Karpas-422 (cell line): ENCODE measurements around the gene TRABD2A. TPM values are rescaled to one million over a fixed set of nuclear protein-coding genes. Genes with fewer than 3 reads are reported as not detected.
"Not testable (repeated sequence)": the region's sequence is repeated elsewhere in the genome, so short reads cannot be mapped to it uniquely, and the experiment has no call there.

Experiments
- DNase-seq: peaks from one replicate; pipeline ENCODE4 v3.0.0-alpha.2; 2015
- H2AFZ ChIP-seq: fragments of 200-600 bp; sonication (generic); 2 replicates; pipeline ENCODE4 v1.6.1; 2014; ENCODE audit warnings: antibody characterized with exemption, low read length, mixed read lengths
- H3K27ac ChIP-seq: fragments of 200-600 bp; sonication (generic); 2 replicates; pipeline ENCODE4 v1.5.1; 2014; ENCODE audit warnings: mild to moderate bottlenecking, low read length, moderate library complexity
- H3K27me3 ChIP-seq: fragments of 200-600 bp; sonication (generic); 2 replicates; pipeline ENCODE4 v1.6.1; 2014; ENCODE audit warnings: low read length, mixed read lengths
- H3K36me3 ChIP-seq: fragments of 200-600 bp; sonication (generic); 2 replicates; pipeline ENCODE4 v1.6.1; 2014; ENCODE audit warnings: low read length, mixed read lengths; ENCODE audit not compliant: insufficient read depth
- H3K4me1 ChIP-seq: fragments of 200-600 bp; sonication (generic); 2 replicates; pipeline ENCODE4 v1.6.1; 2014; ENCODE audit warnings: mild to moderate bottlenecking, low read length, mixed read lengths
- H3K4me2 ChIP-seq: fragments of 200-600 bp; sonication (generic); 2 replicates; pipeline ENCODE4 v1.6.1; 2014; ENCODE audit warnings: low read length, low read depth, mild to moderate bottlenecking; ENCODE audit not compliant: poor library complexity, severe bottlenecking
- H3K4me3 ChIP-seq: fragments of 200-600 bp; sonication (generic); 2 replicates; pipeline ENCODE4 v1.5.1; 2014; ENCODE audit warnings: mild to moderate bottlenecking, antibody characterized with exemption, low read length, mixed read lengths
- H3K79me2 ChIP-seq: fragments of 200-600 bp; sonication (generic); 2 replicates; pipeline ENCODE4 v1.6.1; 2014; ENCODE audit warnings: mild to moderate bottlenecking, low read length, mixed read lengths
- H3K9ac ChIP-seq: fragments of 200-600 bp; sonication (generic); 2 replicates; pipeline ENCODE4 v1.6.0; 2014; ENCODE audit warnings: low read length
- H3K9me2 ChIP-seq: fragments of 200-600 bp; sonication (generic), shearing (Covaris generic); replicated peaks from 2 replicates; pipeline ENCODE4 v1.6.0; 2014; ENCODE audit warnings: mild to moderate bottlenecking, low read length, moderate library complexity; ENCODE audit not compliant: insufficient read depth
- H3K9me3 ChIP-seq: fragments of 300-700, 200-600 bp; sonication (generic); 2 replicates; pipeline ENCODE4 v1.6.1; 2014; ENCODE audit warnings: low read length, mixed read lengths
- H4K20me1 ChIP-seq: fragments of 200-600 bp; sonication (generic); 2 replicates; pipeline ENCODE4 v1.6.1; 2014; ENCODE audit warnings: mild to moderate bottlenecking, antibody characterized with exemption, low read length, low read depth; ENCODE audit not compliant: insufficient read depth
- total RNA-seq: library from RNA; depleted of rRNA; stranded (reverse); fragments of >200 nt; shearing (Covaris generic); gene quantifications from 2 replicates; pipeline ENCODE4 v1.2.3, GENCODE V29; 2014; ENCODE audit warnings: low replicate concordance

Gene TRABD2A
- total RNA-seq, 1 experiment from 2014 or later: 0.04 TPM

DNA sequence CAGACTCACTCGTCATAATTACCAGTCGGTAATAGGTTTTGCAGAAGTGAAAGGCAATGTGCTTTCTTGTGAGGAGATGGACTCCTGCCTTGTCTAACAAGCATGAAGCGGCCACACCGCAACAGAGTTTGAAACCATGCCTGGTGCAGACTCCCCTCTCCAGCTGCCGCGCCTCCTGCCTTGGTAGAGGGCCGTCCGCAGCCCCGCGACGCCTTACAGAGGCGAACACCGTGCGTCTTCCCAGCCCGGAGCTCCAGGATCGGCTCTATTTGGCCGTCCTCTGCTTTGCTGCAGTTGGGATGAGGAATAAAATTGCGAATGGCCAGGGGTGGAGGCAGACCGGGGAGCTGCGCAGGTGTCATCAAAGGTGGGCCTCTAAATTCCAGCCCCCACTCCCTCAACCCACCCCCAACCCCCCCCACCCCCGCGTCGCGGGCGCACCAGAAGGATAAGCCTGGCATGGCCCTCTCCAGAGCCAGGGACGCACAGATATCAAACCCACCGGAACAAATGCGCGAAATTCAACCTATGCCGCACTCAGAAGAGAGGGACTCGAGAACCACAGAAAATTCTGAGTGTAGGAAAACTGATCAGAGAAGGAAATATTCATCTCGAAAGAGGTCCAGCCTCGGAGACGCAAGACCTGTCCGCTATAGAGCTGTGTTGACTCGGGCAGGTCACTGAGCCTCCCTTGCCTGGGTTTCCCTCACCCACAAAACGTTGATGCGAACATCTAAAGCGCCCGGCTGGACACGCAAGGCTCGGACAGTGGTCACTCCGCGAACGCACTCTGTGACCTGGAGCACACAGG lies 1.1 kb downstream of the TRABD2A start:
- Histone ChIP-seq H3K36me3 (no peaks in the 10 kb centered on the region), H3K9me2 (no peaks in the 10 kb centered on the region), H3K4me1 (peaks cover 22% of the 10 kb centered on the region), H3K27me3 (no peaks in the 10 kb centered on the region), H3K4me2 (no peak overlapping the region), H3K9ac (no peak overlapping the region), H3K9me3 (no peaks in the 10 kb centered on the region), H3K4me3 (no peak overlapping the region), H3K79me2 (no peaks in the 10 kb centered on the region), H2AFZ (no peak overlapping the region), H4K20me1 (no peaks in the 10 kb centered on the region), H3K27ac (no peak overlapping the region)
- no peak for DNase-seq

DNA sequence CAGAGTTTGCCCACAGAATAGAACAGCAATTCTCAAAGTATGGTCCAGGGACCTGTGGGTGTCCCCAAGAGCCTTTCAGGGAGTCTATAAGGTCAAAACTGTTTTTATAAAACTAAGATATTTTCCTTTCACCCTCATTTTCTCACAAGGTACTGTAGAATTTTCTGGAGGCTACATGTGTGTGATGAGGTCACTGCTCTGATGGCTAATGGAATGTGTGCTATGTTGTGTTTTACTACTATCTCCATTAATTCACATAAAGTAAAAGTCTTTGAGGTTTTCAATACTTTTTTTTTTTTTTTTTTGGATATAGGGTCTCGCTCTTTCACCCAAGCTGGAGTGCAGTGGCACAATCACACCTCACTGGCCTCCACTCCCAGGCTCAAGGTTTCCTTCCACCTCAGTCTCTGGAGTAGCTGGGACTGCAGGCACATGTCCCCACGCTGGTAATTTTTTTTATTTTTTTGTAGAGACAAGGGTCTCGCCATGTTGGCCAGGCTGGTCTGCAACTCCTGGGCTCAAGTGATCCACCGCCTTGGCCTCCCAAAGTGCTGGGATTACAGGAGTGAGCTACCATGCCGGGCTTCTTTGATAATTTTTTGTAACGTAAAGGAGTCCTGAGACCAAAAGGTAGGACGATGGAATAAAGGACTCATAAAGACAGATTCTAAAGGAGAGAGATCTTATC lies 1.8 kb downstream of the TRABD2A start:
- H4K20me1 ChIP-seq: no peaks in the 10 kb centered on the region

DNA sequence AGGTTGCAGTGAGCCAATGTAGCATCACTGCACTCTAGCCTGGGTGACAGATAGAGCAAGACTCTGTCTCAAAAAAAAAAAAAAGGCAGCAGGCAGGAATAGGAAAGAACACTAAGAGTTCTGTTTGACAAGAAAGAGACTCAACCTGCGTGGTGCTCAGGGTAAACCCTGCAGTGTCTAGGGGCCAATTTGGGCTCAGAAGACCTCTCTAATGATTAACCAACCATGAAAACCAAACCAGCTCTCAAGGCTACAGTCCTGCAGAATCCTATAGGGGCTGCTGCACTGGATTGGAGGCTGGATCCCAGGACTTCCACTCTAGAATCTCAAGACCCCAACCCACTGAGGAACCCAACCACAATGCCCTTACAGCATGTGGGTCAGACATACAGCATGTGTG lies 2.4 kb downstream of the TRABD2A start:
- H3K9ac ChIP-seq: no peak overlapping the region
- H3K4me2 ChIP-seq: no peak overlapping the region
- no peaks in the 10 kb centered on the region for H3K27me3 ChIP-seq
- no peak overlapping the region for H2AFZ ChIP-seq
- DNase-seq: no peak
- H3K4me1 ChIP-seq: peaks cover 22% of the 10 kb centered on the region
- H4K20me1 ChIP-seq: no peaks in the 10 kb centered on the region
- H3K79me2 ChIP-seq: no peaks in the 10 kb centered on the region
- H3K9me3 ChIP-seq: no peaks in the 10 kb centered on the region
- no peak overlapping the region for H3K4me3 ChIP-seq
- no peaks in the 10 kb centered on the region for H3K36me3 ChIP-seq
- H3K9me2 ChIP-seq: no peaks in the 10 kb centered on the region
- no peak overlapping the region for H3K27ac ChIP-seq

More for the DNA sequence above, 1.8 kb downstream of the TRABD2A start:
- H3K79me2 ChIP-seq: no peaks in the 10 kb centered on the region
- no peaks in the 10 kb centered on the region for H3K27me3 ChIP-seq
- no peak overlapping the region for H2AFZ ChIP-seq
- H3K4me2 ChIP-seq: no peak overlapping the region
- no peak overlapping the region for H3K9ac ChIP-seq
- H3K9me3 ChIP-seq: no peaks in the 10 kb centered on the region
- no peaks in the 10 kb centered on the region for H3K36me3 ChIP-seq
- no peaks in the 10 kb centered on the region for H3K9me2 ChIP-seq
- no peak overlapping the region for H3K4me3 ChIP-seq
- no peak for DNase-seq
- no peak overlapping the region for H3K27ac ChIP-seq
- peaks cover 22% of the 10 kb centered on the region for H3K4me1 ChIP-seq

DNA sequence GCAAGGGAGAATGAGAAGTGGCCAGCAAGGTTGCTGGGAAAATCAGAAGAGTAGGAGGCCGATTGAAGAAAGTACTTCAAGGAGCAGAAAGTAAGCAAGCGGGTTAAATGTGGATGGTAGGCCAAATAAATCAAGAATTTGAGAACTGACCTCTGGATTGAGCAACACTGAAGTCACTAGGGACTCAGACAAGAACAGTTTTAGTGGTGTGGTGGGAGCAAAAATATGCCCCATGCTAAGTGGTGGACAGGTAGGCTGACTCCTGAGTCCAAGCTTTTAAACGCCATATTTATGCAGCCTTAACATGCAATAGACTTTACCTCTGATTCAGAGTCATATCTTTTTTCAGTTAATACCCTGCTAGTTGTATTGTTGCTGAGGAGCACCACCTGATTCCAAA lies 4.5 kb downstream of the TRABD2A start:
- no peak overlapping the region for H2AFZ ChIP-seq
- no peak overlapping the region for H3K4me2 ChIP-seq
- H3K27me3 ChIP-seq: no peaks in the 10 kb centered on the region
- no peaks in the 10 kb centered on the region for H3K9me2 ChIP-seq
- H3K36me3 ChIP-seq: no peaks in the 10 kb centered on the region
- no peak for DNase-seq
- H3K4me1 ChIP-seq: peaks cover 10% of the 10 kb centered on the region
- H3K79me2 ChIP-seq: no peaks in the 10 kb centered on the region
- no peak overlapping the region for H3K4me3 ChIP-seq
- no peaks in the 10 kb centered on the region for H3K9me3 ChIP-seq
- no peak overlapping the region for H3K27ac ChIP-seq
- H3K9ac ChIP-seq: no peak overlapping the region
- no peaks in the 10 kb centered on the region for H4K20me1 ChIP-seq

DNA sequence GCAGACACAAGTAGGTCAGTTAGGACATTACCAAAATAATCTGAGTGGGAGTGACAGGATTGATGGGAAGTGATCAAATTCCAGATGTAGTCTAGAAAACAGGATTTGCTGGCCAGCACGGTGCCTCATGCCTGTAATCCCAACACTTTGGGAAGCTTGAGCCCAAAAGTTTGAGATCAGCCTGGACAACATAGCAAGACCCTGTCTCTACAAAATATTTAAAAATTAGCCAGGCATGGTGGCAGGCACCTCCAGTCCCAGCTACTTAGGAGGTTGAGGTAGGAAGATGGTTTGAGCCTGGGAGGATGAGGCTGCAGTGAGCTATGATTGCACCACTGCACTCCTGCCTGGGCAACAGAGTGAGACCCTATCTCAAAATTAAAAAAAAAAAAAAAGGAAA lies 5.3 kb downstream of the TRABD2A start:
- H3K9me2 ChIP-seq, H3K4me1 ChIP-seq, H3K27ac ChIP-seq, H3K4me2 ChIP-seq, H3K79me2 ChIP-seq, H2AFZ ChIP-seq, H3K9me3 ChIP-seq, H4K20me1 ChIP-seq, H3K4me3 ChIP-seq, DNase-seq, H3K9ac ChIP-seq, H3K27me3 ChIP-seq, H3K36me3 ChIP-seq: not testable (repeated sequence)

DNA sequence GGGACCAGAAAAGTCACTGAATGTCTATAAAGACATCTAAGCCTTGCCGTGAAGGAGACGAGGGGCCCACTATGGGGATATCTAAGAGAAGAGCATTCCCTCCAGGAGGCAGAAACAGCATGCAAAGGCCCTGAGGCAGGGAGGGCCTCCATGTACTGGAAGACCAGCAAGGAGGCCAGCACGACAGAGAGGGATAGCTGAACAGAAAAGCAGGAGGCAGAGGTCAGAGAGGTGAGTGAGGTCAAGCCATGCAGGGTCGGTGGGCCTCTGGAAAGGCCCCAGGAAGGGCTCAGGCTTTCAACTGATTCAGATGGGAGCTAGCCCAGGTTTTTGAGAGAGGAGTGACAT lies 5.7 kb downstream of the TRABD2A start:
- Histone ChIP-seq H3K36me3 (no peaks in the 10 kb centered on the region), H3K27me3 (no peaks in the 10 kb centered on the region), H3K4me1 (no peaks in the 10 kb centered on the region), H3K4me2 (no peak overlapping the region), H3K9ac (no peak overlapping the region), H2AFZ (no peak overlapping the region), H3K4me3 (no peak overlapping the region), H3K79me2 (no peaks in the 10 kb centered on the region), H3K9me2 (no peaks in the 10 kb centered on the region), H3K27ac (no peak overlapping the region), H4K20me1 (no peaks in the 10 kb centered on the region), H3K9me3 (no peaks in the 10 kb centered on the region)
- no peak for DNase-seq

DNA sequence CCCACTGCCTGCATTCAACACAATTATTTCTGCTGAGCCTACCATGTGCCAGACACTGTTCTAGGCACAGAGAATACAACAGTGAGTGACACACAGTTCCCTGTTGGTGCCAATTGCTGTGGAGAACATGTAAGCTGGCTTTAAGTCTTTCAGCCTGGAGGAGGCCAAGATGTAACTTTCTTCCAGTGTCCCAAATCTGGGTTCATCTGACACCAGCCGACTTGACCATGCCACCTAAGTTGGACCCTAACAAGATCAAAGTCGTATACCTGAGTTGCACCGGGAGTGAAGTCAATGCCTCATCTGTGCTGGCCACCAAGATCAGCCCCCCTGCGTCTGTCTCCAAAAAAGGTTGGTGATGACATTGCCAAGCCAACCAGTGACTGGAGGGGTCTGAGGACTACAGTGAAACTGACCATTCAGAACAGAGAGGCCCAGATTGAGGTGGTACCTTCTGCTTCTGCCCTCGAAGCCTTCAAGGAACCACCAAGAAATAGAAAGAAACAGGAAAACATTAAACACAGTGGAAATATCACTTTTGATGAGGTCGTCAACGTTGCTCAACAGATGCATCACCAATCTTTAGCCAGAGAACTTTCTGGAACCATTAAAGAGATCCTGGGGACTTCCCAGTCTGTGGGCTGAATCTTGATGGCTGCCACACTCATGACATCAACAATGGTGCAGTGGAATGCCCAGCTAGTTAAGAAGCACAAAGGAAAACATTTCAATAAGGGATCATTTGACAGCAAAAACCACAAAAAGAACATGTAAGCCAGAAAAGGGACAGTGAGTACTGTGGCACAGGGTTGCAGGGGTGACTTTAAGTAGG lies 6.3 kb downstream of the TRABD2A start:
- H3K4me3 ChIP-seq: no peak overlapping the region
- H2AFZ ChIP-seq: no peak overlapping the region
- no peaks in the 10 kb centered on the region for H4K20me1 ChIP-seq
- H3K9me2 ChIP-seq: no peaks in the 10 kb centered on the region
- no peak overlapping the region for H3K9ac ChIP-seq
- no peaks in the 10 kb centered on the region for H3K4me1 ChIP-seq
- no peaks in the 10 kb centered on the region for H3K27me3 ChIP-seq
- no peak overlapping the region for H3K4me2 ChIP-seq
- no peaks in the 10 kb centered on the region for H3K79me2 ChIP-seq
- no peaks in the 10 kb centered on the region for H3K9me3 ChIP-seq
- no peak overlapping the region for H3K27ac ChIP-seq
- H3K36me3 ChIP-seq: no peaks in the 10 kb centered on the region
- DNase-seq: no peak

DNA sequence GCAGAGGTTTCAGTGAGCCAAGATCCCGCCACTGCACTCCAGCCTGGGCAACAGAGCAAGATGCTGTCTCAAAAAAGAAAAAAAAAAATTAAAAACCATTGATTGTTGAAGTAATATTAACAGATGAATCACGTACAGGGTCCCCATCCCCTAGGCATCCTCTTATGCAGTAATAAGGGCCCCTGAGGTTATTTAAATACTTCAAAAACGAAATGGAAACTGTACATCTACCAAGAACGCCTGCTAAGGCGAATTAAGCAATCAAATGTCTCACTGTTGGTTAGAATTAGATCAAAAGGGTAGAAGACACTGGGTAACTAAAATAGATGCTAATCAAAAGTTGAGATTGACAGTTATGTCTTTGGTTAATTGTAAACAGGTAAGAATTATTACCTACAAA lies 7.5 kb downstream of the TRABD2A start:
- no peak overlapping the region for H3K4me2 ChIP-seq
- no peaks in the 10 kb centered on the region for H3K27me3 ChIP-seq
- H3K36me3 ChIP-seq: no peaks in the 10 kb centered on the region
- H2AFZ ChIP-seq: no peak overlapping the region
- no peak for DNase-seq
- no peaks in the 10 kb centered on the region for H3K79me2 ChIP-seq
- H3K9me2 ChIP-seq: no peaks in the 10 kb centered on the region
- no peaks in the 10 kb centered on the region for H3K4me1 ChIP-seq
- H4K20me1 ChIP-seq: no peaks in the 10 kb centered on the region
- no peak overlapping the region for H3K9ac ChIP-seq
- H3K4me3 ChIP-seq: no peak overlapping the region
- H3K27ac ChIP-seq: no peak overlapping the region
- no peaks in the 10 kb centered on the region for H3K9me3 ChIP-seq
